Measurements from ENCODE around the gene ARF6. TPM values are rescaled to one million over a fixed set of nuclear protein-coding genes. Genes with fewer than 3 reads are reported as not detected.
"Not testable (repeated sequence)": the region's sequence is repeated elsewhere in the genome, so short reads cannot be mapped to it uniquely, and the experiment has no call there.

ARF6 gene
- total RNA-seq, 1 donor from 2014 or later = 46.1 TPM

DNA sequence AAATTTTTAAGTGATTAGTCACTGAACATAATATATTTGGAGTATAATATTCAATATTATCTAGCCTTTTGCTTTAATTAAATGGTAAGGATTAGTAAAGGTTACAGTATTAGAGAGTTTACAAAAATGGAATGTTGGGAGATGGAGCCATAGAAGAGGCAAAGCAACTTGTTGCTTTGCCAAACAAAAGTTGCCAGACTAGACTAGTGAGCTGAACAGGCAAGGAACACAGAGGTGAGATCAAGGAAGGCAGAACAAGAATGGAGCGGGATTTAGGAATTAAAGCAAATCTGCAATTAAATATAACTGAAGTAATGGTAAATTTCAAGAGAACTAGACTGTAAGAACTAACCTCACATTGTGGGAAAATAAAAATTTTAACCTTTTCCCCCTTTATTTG, 5.1 kb downstream of the ARF6 start:
- ATAC-seq (no peak), DNase-seq (ENCODE audit: low spot score) (no peak)
- intact Hi-C loops (cut with DNase I) = loop anchor here (10.0 kb wide), 1 partner anchor 107 kb away; no protein-coding TSS in a partner anchor

DNA sequence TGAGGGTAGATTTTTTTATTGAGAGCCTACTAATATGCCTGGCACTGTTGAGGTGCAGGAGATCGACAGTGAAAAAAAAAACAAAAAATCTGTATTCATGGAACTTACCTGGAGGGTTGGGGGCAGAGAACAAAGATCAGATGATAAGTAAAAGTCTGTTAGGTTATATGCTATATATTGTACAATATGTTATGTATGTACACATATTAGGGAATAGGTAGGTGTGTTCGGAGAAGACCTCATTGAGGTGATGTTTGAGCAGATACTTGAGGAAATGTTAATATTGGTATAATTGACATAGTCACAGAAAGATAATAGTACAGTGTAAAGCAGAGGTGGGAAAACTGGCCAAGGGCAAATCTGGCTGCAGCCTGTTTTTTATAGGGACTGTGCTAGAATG, 5.6 kb downstream of the ARF6 start:
- DNase-seq (ENCODE audit: low spot score) (no peak), ATAC-seq (no peak)
- intact Hi-C loops (cut with DNase I) = loop anchor here (10.0 kb wide), 1 partner anchor 106 kb away; no protein-coding TSS in a partner anchor

GRCh38 chr14:49900973-49901372, 8.1 kb downstream of the ARF6 start:
- no peak for DNase-seq (ENCODE audit: low spot score)
- no peak for ATAC-seq
- intact Hi-C loops (cut with DNase I) = no loop called here

GRCh38 chr14:49902679-49903246, 9.9 kb downstream of the ARF6 start:
- ATAC-seq; DNase-seq (ENCODE audit: low spot score); intact Hi-C loops (cut with DNase I): not testable (repeated sequence)

DNA sequence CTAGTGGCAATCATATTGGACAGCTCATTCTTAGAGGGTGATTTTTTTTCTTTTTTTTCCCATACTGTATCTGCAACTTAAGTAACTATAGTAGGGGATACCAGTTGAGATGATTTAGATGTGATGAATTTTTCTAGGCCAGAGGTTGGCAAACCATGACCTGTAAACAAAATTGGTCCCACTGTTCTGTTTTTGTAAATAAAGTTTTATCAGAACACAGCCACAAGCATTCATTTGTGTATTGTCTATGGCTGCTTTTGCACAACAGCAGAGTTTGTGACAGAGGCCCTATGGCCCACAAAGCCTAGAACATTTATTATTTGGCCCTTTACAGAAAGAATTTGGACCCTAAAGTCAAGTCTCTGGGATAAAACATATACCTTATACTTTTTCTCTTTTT, 11.4 kb downstream of the ARF6 start:
- intact Hi-C loops (cut with DNase I) = no loop called here
- ATAC-seq = no peak
- DNase-seq (ENCODE audit: low spot score) = no peak

DNA sequence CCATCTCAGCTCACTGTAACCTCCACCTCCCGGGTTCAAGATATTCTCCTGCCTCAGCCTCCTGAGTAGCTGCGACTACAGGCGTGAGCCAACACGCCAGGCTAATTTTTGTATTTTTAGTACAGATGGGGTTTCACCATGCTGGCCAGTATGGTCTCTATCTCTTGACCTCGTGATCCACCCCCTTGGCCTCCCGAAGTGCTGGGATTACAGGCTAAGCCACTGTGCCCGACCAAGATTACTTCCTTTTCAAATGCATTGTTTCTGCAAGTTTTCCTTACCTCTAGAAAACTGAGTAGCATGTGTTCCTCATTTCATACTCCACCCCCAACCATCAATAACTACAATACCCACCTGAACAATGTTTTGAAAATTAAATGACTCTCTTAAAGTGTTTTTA, 13.1 kb downstream of the ARF6 start:
- intact Hi-C loops (cut with DNase I) = no loop called here
- ATAC-seq (no peak), DNase-seq (ENCODE audit: low spot score) (no peak)

- ATAC-seq (no peak), DNase-seq (ENCODE audit: low spot score) (no peak)
- intact Hi-C loops (cut with DNase I) = no loop called here
Measured at GRCh38 chr14:49907186-49907585, 14.3 kb downstream of the ARF6 start.

GRCh38 chr14:49908433-49908782, 15.5 kb downstream of the ARF6 start:
- ATAC-seq = no peak
- DNase-seq (ENCODE audit: low spot score) = no peak
- intact Hi-C loops (cut with DNase I) = no loop called here

DNA sequence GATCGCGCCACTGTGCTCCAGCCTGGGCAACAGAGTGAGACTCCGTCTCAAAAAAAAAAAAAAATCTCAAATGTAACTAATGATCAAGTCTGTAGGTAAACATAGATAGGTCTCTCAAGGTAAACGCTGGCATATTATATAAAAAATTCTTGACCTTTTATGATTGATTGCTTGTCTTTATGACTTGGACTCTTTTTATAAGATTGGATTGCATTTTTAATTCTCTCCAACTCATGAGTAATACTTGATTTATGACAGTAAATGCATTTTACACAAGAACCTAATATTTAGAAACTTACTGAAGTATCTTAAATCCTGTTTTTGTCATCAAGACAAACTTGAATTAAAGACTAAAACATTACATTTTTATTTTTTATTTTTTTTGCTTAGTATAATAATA, 16.1 kb downstream of the ARF6 start:
- intact Hi-C loops (cut with DNase I) = no loop called here
- ATAC-seq (no peak), DNase-seq (ENCODE audit: low spot score) (no peak)

DNA sequence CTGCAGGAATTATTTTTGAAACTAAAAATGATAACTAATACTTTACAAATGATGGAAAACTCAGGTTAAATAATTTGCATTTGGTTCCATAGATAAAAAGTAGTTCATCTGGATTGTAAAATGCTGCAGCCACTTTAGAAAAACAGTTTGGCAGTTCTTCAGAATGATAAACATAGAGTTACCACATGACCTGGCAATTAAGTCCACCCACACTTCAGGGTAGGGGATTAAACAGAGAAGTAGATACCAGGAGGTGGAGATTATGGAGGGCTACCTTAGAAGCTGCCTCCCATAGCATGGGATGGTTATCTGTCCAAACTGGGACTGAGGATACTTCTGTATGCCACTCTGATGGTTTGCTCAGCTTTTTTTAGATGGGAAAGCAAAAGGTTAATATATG, 22.2 kb downstream of the ARF6 start:
- intact Hi-C loops (cut with DNase I) = no loop called here
- DNase-seq (ENCODE audit: low spot score) (no peak), ATAC-seq (no peak)

DNA sequence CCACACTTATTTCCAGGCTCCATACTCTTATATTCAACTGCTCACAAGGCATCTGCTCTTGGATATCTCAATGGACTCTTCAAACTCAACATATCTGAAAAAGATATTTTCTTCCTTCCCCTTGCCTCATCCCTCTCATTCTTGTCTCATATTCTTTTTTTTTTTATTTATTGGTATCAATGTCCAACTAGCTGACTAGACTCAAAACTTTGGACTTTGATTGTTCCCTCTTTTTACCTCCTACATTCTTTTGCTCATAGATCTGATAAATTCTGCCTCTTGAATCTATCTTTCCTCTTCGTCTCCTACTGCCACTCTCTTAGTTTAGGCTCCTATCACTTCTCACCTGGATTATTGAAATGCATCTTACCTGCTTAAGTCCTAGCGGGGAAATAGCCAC, 25.8 kb downstream of the ARF6 start:
- ATAC-seq = no peak
- intact Hi-C loops (cut with DNase I) = no loop called here

GRCh38 chr14:49919825-49920659, 27.2 kb downstream of the ARF6 start:
- DNase-seq (ENCODE audit: low spot score) (no peak), ATAC-seq (no peak)
- intact Hi-C loops (cut with DNase I) = no loop called here

More for the DNA sequence above, 25.8 kb downstream of the ARF6 start:
- no peak for DNase-seq (ENCODE audit: low spot score)

DNA sequence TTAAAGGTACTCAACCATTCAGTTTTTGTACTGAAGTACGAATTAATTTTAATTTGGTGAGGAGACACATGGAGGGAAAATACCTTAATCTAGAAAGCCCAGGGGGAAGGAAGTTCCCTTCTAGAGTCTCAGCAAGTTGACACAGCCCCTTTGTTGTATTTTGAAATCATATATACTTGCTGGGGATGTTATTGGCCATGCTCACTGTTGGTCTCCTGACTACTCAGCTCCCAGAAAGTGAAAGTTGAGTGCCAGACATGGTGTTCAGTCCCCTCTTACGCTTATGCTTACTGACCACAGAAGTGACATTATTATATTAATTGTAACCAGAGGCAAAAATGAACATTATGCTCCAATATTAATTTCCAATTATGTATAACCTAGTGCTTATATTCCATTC, 28.1 kb downstream of the ARF6 start:
- no peak for DNase-seq (ENCODE audit: low spot score)
- intact Hi-C loops (cut with DNase I) = no loop called here
- no peak for ATAC-seq

- intact Hi-C loops (cut with DNase I) = no loop called here
- ATAC-seq (no peak), DNase-seq (ENCODE audit: low spot score) (no peak)
Measured at GRCh38 chr14:49921401-49921800, 28.5 kb downstream of the ARF6 start.

DNA sequence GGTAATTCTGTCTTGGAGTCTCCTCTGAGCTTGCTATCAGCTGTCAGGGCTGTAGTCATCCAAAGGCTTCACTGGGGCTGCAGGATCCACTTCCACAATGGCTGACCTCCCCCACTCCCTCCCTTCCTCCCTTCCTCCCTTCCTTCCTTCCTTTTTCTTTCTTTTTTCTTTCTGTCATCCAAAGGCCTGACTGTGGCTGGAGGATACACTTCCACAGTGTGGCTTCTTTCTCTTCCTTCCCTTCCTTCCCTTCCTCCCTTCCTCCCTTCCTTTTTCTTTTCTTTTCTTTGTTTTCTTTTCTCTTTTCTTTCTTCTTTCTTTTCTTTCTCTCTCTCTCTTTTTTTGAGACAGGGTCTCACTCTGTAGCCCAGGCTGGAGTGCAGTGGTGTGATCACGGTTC, 30.6 kb downstream of the ARF6 start:
- no peak for DNase-seq (ENCODE audit: low spot score)
- intact Hi-C loops (cut with DNase I) = no loop called here
- no peak for ATAC-seq

GRCh38 chr14:49923881-49924280, 31.0 kb downstream of the ARF6 start:
- no peak for ATAC-seq
- DNase-seq (ENCODE audit: low spot score) = no peak

DNA sequence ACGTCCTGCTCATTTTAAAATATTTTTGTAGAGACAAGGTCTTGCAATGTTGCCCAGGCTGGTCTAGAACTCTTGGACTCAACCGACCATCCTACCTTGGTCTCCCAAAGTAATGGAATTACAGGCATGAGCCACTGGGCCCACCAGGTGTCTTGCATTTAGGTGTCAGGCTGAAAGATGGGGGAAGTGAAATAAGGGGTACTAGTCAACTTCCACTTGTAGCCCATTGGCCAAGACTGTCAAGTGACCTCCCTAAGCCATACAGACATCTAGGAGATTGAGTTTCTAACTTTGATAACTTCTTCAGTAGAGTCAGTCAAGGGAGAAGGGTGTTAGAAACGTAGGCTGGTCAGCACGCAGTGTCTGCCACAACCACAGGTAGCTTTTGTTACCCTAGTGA, 32.0 kb downstream of the ARF6 start:
- DNase-seq (ENCODE audit: low spot score) (no peak), ATAC-seq (no peak)
- intact Hi-C loops (cut with DNase I) = no loop called here

More at GRCh38 chr14:49923881-49924280, 31.0 kb downstream of the ARF6 start:
- intact Hi-C loops (cut with DNase I) = no loop called here

DNA sequence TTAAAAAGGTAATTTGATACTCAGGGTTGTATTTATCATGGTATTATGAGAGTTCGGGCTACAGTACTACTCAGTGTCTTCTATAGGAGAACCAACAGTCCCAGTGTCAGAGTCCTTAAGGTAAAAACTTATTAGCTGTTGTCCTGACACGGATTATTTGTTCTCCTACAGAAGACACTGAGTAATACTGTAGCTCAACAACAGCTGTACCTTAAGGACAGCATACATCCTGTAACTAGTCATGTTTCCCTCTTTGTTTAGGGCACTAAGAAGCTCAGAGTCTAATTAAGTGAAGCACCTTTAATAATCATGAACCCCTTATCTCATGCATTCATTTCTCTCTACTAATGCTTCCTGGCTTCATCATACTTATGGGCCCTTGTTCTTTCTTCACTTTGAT, 33.9 kb downstream of the ARF6 start:
- ATAC-seq = no peak
- DNase-seq (ENCODE audit: low spot score) = no peak
- intact Hi-C loops (cut with DNase I) = no loop called here

DNA sequence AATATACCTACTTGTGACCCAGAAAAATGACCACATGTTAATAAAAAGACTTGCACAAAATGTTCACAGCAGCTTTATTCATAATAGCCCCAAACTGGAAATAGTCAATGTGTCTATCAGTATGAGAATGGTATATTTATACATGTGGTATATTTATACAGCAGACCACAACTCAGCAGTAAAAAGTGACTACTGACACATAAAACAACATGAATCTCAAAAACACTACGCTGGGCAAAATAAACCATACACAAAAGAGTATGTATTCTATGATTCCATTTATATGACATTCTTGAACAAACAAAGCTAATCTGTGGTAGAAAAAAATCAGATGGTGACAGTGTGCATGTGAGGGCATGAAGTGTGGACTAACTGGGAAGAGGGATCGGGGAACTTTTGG, 35.1 kb downstream of the ARF6 start:
- intact Hi-C loops (cut with DNase I) = no loop called here
- DNase-seq (ENCODE audit: low spot score) = no peak
- ATAC-seq = no peak

DNA sequence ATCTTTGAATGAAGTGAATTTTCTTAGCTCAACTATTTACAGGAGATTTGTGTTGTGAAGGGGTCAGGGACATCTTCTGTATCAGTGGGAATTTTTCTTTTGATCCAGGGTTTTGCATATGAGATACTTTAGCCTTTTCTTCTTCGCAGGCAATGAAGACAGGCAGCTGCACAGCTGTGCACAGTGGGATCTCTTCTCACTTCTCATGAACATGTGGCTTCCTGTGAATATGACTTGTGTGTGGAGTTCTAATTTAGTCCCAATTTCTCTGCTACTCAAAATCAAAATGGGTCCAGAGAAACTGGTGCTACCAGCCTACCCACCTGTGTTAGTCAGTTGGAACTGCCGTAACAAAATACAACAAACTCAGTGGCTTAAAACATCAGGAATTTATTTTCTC, 37.8 kb downstream of the ARF6 start:
- no peak for ATAC-seq
- intact Hi-C loops (cut with DNase I) = loop anchor here (10.0 kb wide), 1 partner anchor 1416 kb away; no protein-coding TSS in a partner anchor

GRCh38 chr14:49931523-49931922, 38.6 kb downstream of the ARF6 start:
- no peak for ATAC-seq
- no peak for DNase-seq (ENCODE audit: low spot score)
- intact Hi-C loops (cut with DNase I) = loop anchor here (10.0 kb wide), 1 partner anchor 1417 kb away; no protein-coding TSS in a partner anchor

More for the DNA sequence above, 37.8 kb downstream of the ARF6 start:
- DNase-seq (ENCODE audit: low spot score) = no peak

All from sciatic nerve (tissue), 2 donors.